Aorta (tissue), 5 donors: ENCODE data around the gene TRIM7. TPM values are rescaled to one million over a fixed set of nuclear protein-coding genes. Genes with fewer than 3 reads are reported as not detected.
"Not testable (repeated sequence)": the region's sequence is repeated elsewhere in the genome, so short reads cannot be mapped to it uniquely, and the experiment has no call there.

Source experiments
- ATAC-seq: fragments of 200-7000 bp; cut with Tn5 transposase; one replicate; pipeline ENCODE4 v1.9.1; 2022; ENCODE audit warnings: moderate library complexity; ENCODE audit not compliant: low FRiP score
- DNase-seq, 2 donors: peaks; one replicate each; pipeline ENCODE4 v3.0.0-alpha.2; 2020
- H3K27ac ChIP-seq, 2 donors: one replicate each; pipeline ENCODE4 v1.5.1; 2013; ENCODE audit warnings: low read length in 2 of 2, mild to moderate bottlenecking in 2 of 2, moderate library complexity in 2 of 2, control low read depth in 1 of 2, inconsistent platforms in 1 of 2, low read depth in 1 of 2
- H3K27me3 ChIP-seq, 2 donors: one replicate each; pipeline ENCODE4 v1.6.1; 2013; ENCODE audit warnings: control low read depth in 1 of 2, low read length in 1 of 2, mild to moderate bottlenecking in 1 of 2, moderate library complexity in 1 of 2; ENCODE audit not compliant: insufficient read depth in 2 of 2, control insufficient read depth in 1 of 2
- H3K36me3 ChIP-seq, 2 donors: one replicate each; pipeline ENCODE4 v1.6.1; 2013; ENCODE audit warnings: control low read depth in 1 of 2, low read length in 1 of 2, mild to moderate bottlenecking in 1 of 2; ENCODE audit not compliant: insufficient read depth in 2 of 2, control insufficient read depth in 1 of 2
- H3K4me1 ChIP-seq, 2 donors: one replicate each; pipeline ENCODE4 v1.6.1; 2013; ENCODE audit warnings: low read length in 2 of 2, control low read depth in 1 of 2, mild to moderate bottlenecking in 1 of 2, moderate library complexity in 1 of 2; ENCODE audit not compliant: insufficient read depth in 2 of 2, control insufficient read depth in 1 of 2
- H3K4me3 ChIP-seq, 2 donors: one replicate each; pipeline ENCODE4 v1.5.1; 2013; ENCODE audit warnings: low read length in 2 of 2, control low read depth in 1 of 2, mild to moderate bottlenecking in 1 of 2
- H3K9me3 ChIP-seq: one replicate; pipeline ENCODE4 v1.6.1; 2013; ENCODE audit warnings: mild to moderate bottlenecking, low read length; ENCODE audit not compliant: control insufficient read depth
- WGBS, 2 donors: extraction: QIAGEN DNeasy Blood & Tissue Kit; methylation state at CpG; one replicate each; pipeline ENCODE4 v1.1.7; 2013; 5-methylcytosine and 5-hydroxymethylcytosine counted together
- intact Hi-C, 2 donors: fragments of 100-400 bp; cut with DNase I; formaldehyde crosslinking; loops; one replicate each; pipeline versions ENCODE4 v1.14.2 to v1.15.0; 2022
- polyA plus RNA-seq, 2 donors: library from polyadenylated mRNA; stranded (reverse); fragments of 200-250 nt; gene quantifications; one replicate each; pipeline ENCODE4 v1.2.3, GENCODE V29; 2013
- total RNA-seq, 2 donors: library from RNA; stranded (reverse); fragmentation: NEBNext Ultra II Directional; extraction: Animal tissue kit (Norgen Biotek cat#: 25700); gene quantifications; one replicate each; pipeline ENCODE4 v1.2.1, GENCODE V29; 2021
- donor health status: healthy with polysubstance abuse.
- donor health status: Bipolar disorder and iron deficiency.
- donor health status: DM: no; HTN: no; CAD: no.
- donor health status: DM: no; HTN: no; CAD: no.
- donor health status: DM: yes; HTN: yes; CAD: no.

The TRIM7 gene
- total and polyA plus RNA-seq, 4 donors = 3.0 to 6.9 (median 5.3) TPM

DNA sequence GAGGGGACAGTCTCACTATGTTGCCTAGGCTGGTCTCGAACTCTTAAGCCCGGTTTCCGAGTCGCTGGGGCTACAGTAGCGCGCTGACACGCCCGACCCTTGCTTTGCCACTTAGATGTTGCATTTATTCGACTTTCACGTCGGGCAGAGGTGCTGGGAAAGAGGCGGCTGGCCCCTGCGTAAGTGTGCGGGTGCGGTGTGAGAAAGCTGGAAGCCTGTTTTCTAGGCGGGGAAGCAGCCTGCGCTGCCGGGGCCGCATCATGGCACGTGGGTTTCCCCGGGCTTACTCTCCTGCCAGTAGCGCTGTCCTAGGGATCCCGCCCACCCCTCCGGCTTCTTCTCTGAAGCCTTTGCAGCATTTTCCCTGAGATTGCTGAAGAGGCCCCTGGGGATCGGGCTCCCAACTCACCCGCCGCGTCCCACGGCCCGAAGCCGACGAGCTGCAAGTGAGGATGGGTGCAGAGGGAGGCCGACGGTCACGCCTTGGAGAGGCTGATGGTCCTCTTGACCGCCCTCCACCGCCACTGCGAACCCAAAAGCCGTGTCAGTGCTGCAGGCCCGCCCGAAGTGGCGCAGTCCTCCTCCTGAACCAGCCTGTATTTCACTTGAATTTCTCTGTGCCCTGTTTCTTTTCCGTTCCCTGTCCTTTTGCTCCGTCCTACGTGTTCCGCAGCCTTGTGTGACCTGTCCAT, 12.3 kb upstream of the TRIM7 start:
- Histone ChIP-seq H3K36me3 (no peaks in the 10 kb centered on the region), H3K27me3 (no peaks in the 10 kb centered on the region), H3K27ac (peak overlapping the region in 1 of 2 donors; percentile 28), H3K9me3 (no peaks in the 10 kb centered on the region), H3K4me1 (no peaks in the 10 kb centered on the region), H3K4me3 (peak overlapping the region; percentile 2 to 32)
- DNase-seq = peak; percentile 70 to 86
- WGBS, 2 donors = 1% methylated on average over 46 of the region's 46 CpGs
- intact Hi-C loops = loop anchor here in 1 of 2 donors (5.0 kb wide), 1 partner anchor 35 kb away; no protein-coding TSS in a partner anchor
- ATAC-seq = peak; percentile 70

- Histone ChIP-seq H3K9me3 (no peaks in the 10 kb centered on the region), H3K27me3 (no peaks in the 10 kb centered on the region), H3K4me1 (no peaks in the 10 kb centered on the region), H3K27ac (no peak overlapping the region), H3K36me3 (no peaks in the 10 kb centered on the region), H3K4me3 (peak overlapping the region in 1 of 2 donors; percentile 2)
- DNase-seq = no peak
- ATAC-seq = no peak
- intact Hi-C loops = loop anchor here in 1 of 2 donors (5.0 kb wide), 1 partner anchor 36 kb away; no protein-coding TSS in a partner anchor
- 36 to 38% methylated on average over 44 of the region's 44 CpGs for WGBS, 2 donors
These were observed 11.3 kb upstream of the TRIM7 start for GRCh38 chr5:181215997-181216989.

DNA sequence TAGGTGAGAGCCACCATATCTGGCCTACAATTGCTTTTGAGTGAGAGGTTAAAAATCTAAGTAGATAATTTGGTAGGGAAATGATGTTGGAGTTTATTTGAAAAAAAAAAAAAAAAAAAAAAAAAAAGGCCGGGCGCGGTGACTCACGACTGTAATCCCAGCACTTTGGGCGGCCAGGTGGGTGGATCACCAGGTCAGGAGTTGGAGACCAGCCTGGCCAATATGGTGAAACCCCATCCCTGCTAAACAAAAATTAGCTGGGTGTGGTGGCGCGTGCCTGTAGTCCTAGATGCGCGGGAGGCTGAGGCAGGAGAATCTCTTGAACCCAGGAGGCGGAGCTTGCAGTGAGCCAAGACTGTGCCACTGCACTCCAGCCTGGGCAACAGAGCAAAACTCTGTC, 9.3 kb upstream of the TRIM7 start:
- ATAC-seq, H3K4me3 ChIP-seq, H3K27me3 ChIP-seq, H3K4me1 ChIP-seq, H3K27ac ChIP-seq, H3K9me3 ChIP-seq, H3K36me3 ChIP-seq, DNase-seq, intact Hi-C loops: not testable (repeated sequence)
- WGBS, 2 donors = 91 to 94% methylated on average over 10 of the region's 10 CpGs

- Histone ChIP-seq H3K36me3 (no peaks in the 10 kb centered on the region), H3K27me3 (no peaks in the 10 kb centered on the region), H3K4me3 (no peak overlapping the region), H3K9me3 (no peaks in the 10 kb centered on the region), H3K27ac (no peak overlapping the region), H3K4me1 (no peaks in the 10 kb centered on the region)
- intact Hi-C loops = no loop called here
- DNase-seq = no peak
- WGBS, 2 donors = 79 to 85% methylated on average over 2 of the region's 2 CpGs
- ATAC-seq = no peak
These were observed 7.9 kb upstream of the TRIM7 start for GRCh38 chr5:181212934-181213333.

DNA sequence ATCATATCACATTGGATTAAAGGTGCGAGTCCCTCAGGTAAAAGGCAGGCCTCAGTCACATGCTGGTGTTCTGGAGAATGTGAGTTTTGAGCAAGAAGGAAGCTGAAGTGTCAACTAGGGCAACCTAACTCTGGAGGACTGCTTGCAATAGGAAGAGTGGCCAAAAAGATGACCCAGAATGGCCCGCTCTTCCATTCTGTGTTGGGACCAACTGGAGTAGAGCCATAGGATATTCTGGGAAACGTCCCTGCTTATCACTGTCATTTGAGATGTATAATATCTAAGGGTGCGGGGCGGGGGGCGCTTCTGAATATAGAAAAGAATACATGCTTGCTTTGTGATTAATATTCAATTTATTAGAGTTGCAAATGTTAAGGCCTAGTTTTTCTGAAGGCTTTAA, 7.1 kb upstream of the TRIM7 start:
- no peak for ATAC-seq
- Histone ChIP-seq H3K36me3 (no peaks in the 10 kb centered on the region), H3K4me3 (no peak overlapping the region), H3K9me3 (no peaks in the 10 kb centered on the region), H3K27me3 (no peaks in the 10 kb centered on the region), H3K27ac (no peak overlapping the region), H3K4me1 (no peaks in the 10 kb centered on the region)
- WGBS, 2 donors = 91 to 92% methylated on average over 6 of the region's 6 CpGs
- intact Hi-C loops = no loop called here
- DNase-seq = peak in 1 of 2 donors; percentile 9

DNA sequence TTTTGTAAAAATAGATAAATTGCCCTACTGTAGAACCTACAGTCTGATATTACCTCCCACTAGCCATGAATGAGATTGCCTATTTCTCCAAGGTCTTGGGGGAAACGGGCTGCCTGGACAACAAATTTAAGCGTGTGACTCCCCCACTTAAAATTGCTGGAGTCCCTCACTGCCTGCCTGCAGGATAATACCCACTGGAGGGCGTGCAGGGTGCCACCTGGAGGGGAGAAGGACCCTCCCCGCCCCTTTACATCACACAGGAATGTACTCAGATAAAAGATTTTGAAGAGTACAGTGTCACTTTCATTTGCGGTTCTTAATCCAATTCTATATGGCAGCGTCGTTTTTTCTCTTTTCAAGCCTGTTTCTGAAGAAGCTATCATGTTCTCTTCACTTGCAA, 6.2 kb upstream of the TRIM7 start:
- intact Hi-C loops = no loop called here
- Histone ChIP-seq H3K4me1 (no peaks in the 10 kb centered on the region), H3K27me3 (no peaks in the 10 kb centered on the region), H3K36me3 (no peaks in the 10 kb centered on the region), H3K27ac (no peak overlapping the region), H3K9me3 (no peaks in the 10 kb centered on the region), H3K4me3 (no peak overlapping the region)
- ATAC-seq (no peak), DNase-seq (no peak)
- 65 to 76% methylated on average over 7 of the region's 7 CpGs for WGBS, 2 donors

DNA sequence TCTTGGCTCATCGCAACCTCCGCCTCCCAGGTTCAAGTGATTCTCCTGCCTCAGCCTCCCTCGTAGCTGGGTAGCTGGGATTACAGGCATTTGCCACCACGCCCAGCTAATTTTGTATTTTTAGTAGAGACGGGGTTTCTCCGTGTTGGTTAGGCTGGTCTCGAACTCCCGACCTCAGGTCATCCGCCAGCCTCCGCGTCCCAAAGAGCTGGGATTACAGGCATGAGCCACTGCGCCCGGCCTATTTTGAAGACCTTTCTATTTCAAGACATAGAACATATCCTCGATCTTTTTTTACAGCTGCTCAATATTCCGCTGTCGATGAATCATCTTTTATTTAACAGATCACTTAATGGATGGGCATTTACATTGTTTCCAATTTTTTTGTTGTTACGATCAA, 5.7 kb upstream of the TRIM7 start:
- intact Hi-C loops, H3K9me3 ChIP-seq, ATAC-seq, H3K36me3 ChIP-seq, H3K27me3 ChIP-seq, H3K4me1 ChIP-seq, H3K27ac ChIP-seq, H3K4me3 ChIP-seq: not testable (repeated sequence)
- peak; percentile 34 to 36 for DNase-seq
- WGBS, 2 donors = 75 to 78% methylated on average over 17 of the region's 17 CpGs

GRCh38 chr5:181210148-181210547, 5.2 kb upstream of the TRIM7 start:
- H3K4me3 ChIP-seq, ATAC-seq, H3K9me3 ChIP-seq, H3K27me3 ChIP-seq, H3K27ac ChIP-seq, intact Hi-C loops, H3K4me1 ChIP-seq, H3K36me3 ChIP-seq: not testable (repeated sequence)
- peak in 1 of 2 donors; percentile 33 for DNase-seq
- WGBS, 2 donors = 75 to 83% methylated on average over 11 of the region's 11 CpGs
